ENCODE measurements around the gene C5AR1.
"Not testable (repeated sequence)": the region's sequence is repeated elsewhere in the genome, so short reads cannot be mapped to it uniquely, and the experiment has no call there.

Gene C5AR1

DNA sequence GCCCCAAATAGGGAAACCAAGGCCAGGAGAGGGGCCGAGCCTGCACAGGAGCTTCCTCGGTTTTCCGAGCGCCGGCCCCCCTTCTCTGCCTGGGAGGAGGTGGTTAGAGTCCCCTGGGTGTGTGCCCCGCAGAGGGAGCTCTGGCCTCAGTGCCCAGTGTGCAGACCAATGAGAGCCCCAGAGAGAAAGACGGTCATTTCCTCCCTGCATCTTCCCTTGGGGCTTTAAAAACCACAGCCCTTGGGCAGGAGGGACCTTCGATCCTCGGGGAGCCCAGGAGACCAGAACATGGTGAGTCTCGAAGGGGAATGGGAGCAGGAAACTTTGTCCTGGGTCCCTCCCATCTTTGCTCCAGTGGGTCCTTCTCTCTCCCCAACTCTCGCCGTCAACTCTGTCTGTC lies at the start of gene C5AR1:
Gene C5AR1, plus strand, starts transcription at position 254 of the 400 bp plus-strand sequence. Its CDS starts 35 bp downstream, at position 289.
- DNase-seq = no peak

DNA sequence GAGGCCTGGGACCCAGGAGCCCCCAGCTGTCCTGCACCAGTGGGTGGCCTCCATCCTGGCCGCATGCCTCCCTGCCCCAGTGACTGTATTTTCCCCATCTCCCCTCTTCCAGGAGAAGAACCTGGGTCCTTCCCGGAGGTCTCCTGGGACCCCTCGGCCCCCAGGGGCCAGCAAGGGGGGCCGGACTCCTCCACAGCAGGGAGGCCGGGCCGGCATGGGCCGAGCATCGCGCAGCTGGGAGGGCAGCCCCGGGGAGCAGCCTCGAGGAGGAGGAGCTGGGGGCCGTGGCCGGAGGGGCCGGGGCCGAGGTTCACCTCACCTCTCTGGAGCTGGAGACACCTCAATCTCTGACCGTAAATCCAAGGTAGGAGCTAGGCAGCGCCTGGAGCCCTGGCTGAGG lies 49.2 kb upstream of the C5AR1 start:
- DNase-seq = no peak

DNA sequence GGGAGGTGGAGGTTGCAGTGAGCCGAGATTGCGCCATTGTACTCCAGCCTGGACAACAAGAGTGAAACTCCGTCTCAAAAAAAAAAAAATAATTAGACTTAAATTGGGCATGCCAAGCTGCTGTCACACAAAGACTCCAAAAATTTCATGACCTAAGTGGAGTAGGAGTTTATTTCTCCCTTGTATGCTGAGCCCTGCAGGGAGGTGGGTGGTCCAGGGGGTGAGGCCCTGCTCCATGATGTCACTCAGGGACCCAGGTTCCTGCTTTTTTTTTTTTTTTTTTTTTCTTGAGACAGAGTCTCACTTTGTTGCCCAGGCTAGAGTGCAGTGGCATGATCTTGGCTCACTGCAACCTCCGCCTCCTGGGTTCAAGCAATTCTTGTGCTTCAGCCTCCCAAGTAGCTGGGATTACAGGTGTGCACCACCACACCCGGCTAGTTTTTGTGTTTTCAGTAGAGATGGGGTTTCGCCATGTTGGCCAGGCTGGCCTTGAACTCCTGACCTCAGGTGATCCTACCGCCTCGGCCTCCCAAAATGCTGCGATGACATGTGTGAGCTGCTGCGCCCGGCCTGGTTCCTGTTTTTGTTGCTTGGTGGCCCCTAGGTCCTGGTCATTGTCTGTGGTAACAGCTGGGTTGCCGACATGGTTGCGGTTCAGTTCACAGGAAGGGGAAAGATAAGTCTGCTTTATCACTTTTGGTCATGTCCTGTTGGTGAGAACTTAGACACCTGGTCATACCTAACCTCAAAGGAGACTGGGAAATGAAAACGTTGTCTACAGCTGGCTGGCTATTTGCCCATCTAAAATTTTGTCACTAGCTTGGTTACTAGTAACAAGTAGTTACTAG lies 47.5 kb upstream of the C5AR1 start:
- DNase-seq = not testable (repeated sequence)

DNA sequence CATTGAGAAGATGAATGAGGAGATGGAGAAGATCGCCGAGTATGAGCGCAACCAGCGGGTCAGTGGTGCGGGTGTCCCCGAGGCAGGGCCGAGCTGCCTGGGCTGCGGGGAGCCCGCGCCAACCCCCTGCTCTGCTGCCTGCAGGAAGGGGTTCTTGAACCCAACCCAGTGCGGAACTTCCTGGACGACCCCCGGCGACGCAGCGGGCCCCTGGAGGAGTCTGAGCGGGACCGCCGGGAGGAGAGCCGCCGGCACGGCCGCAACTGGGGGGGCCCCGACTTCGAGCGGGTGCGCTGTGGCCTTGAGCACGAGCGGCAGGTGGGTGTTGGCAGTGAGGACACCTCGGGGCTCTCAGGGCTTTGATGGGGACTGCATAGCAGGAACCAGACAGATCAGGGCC lies 45.0 kb upstream of the C5AR1 start:
- DNase-seq = no peak

DNA sequence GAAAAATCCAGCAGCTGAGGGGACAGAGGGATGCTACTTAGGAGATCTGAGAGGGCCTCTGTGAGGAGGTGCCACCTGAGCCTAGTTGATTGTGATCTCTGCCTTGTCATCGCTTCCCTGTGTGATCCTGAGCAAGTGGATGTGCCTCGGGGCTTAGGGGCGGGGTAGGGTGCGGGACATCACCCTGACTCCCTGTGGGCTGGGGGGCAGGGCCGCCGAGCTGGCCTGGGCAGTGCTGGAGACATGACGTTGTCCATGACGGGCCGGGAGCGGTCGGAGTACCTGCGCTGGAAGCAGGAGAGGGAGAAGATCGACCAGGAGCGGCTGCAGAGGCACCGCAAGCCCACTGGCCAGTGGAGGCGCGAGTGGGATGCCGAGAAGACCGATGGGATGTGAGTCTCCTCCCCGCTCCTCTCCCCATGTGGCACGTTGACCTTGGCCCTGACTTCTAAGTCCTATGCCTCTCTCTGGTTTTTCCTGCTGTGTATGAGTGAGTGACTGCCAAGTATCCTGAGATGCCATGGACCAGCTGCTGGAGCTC lies 43.2 kb upstream of the C5AR1 start:
- no peak for DNase-seq

DNA sequence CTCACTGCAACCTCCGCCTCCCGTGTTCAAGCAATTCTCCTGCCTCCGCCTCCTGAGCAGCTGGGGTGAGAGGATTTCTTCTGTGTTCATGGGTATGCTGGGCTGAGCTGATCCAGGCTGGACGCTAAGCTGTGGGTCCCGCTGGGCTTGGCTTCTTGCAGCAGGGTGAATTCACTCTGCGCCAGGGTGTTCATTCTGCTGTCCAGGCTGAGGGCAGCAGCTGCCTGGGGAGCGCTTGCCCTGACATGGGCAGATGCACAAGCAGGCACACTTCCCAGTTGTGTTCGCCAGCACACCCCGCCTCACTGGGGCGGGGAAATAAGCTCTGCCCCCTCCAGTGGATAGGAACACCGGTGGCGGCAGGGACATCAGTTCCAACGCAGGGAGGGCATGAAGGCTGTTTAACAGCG lies 42.3 kb upstream of the C5AR1 start:
- no peak for DNase-seq

DNA sequence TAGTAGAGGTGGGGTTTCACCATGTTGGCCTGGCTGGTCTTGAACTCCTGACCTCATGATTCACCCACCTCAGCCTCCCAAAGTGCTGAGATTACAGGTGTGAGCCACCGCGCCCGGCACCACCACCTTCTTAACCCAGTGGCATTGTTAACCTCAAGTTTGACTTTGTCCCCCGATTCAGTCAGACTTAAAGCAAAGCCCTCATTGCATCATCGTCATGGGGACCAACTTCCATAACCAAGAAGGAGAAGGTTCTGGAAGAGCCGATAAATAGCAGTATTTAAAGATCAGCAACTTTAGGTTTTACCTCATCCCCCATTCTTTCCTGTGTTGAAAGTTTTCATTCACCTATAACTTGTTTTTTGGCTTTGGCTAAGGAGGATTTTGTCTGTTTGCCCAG lies 41.6 kb upstream of the C5AR1 start:
- DNase-seq = no peak

DNA sequence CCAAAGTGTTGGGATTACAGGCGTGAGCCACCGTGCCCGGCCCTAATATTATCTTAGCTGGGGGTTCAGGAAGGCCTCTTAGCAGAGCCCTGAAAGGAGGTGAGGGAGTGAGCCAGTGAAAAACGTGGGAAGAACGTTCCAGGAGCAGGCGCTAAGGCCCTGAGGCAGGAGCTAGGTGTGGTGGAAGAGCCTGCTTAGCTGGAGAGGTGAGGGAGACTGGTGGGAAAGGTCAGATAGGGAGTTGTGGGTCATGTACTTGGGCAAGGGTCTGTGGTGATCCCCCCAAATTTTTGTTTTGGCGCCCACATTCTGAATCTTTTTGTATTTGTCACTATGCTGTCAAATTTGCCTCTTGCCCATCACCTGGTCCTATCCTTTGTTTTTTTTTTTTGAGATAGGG lies 40.1 kb upstream of the C5AR1 start:
- DNase-seq = no peak

DNA sequence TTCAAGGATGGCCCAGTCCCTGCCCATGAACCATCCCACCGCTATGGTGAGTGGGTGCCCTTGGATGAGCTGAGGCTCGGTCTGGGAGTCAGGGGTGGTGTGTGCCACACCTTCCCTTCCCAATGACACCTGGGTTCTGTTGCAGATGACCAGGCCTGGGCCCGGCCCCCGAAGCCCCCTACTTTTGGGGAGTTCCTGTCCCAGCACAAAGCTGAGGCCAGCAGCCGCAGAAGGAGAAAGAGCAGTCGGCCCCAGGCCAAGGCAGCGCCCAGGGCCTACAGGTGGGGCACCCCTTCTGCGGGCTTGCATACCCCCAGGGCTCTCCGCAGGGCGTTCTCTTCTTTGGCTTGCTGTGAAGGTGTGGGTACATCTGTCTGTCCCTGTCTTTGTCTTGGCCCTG lies 39.3 kb upstream of the C5AR1 start:
- DNase-seq = no peak

DNA sequence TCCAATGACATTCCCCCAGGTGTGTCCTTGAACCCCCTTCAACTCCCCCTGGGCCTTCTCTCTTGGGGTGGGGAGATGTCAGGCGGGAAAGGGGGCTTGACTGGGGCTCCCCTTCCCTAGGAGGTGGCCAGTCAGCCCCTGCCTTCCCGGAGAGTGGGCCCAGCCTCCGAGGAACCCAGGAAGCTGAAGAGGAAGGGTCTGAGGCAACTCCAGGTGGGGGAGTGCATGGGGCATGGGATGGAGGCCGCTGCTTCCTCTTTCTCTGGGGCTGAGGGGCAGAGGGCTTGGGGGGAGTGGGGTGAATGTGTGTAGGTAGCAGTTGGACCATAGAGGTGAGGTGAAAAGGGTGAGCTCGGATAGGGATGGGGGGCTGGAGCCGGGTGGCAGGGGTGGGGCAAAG lies 37.7 kb upstream of the C5AR1 start:
- DNase-seq = no peak

DNA sequence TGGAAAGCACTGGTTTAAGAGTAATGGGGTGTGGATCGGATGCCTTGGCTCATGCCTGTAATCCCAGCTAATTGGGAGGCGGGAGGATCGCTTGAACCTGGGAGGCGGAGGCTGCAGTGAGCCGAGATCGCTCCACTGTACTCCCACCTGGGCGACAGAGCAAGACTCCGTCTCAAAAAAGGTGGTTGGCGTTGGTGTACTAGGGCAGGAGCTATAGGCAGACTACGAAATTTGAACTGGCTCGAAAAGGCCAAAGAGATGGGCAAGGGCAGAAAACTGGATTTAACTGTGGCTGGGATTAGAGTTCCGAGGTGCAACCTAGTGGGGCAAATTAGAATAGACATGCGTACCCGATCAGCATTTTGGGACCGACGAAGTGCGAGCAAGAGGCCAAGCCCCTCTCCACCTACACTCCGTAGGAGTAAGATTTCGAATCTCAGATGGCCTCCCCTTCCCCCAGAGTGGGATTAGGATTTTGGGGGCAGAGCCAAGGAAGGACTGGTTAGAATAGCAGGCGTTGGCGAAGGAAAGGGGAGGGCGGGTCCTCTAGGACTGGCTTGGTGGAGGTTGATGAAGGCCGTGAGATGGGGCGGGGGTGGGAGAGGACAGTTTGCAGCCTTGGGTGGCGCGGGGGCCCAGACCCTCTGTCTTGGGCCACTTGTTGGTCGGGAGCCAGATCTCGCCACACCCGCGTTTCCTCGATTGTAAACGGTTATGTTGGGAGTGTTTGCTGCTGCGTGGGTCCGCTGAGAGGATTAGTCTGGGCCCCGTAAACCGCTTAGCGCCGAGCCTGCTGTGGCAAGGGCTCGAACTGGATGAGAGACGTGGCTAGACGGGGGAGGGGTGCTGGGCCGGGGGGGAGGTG lies 37.0 kb upstream of the C5AR1 start:
- no peak for DNase-seq

DNA sequence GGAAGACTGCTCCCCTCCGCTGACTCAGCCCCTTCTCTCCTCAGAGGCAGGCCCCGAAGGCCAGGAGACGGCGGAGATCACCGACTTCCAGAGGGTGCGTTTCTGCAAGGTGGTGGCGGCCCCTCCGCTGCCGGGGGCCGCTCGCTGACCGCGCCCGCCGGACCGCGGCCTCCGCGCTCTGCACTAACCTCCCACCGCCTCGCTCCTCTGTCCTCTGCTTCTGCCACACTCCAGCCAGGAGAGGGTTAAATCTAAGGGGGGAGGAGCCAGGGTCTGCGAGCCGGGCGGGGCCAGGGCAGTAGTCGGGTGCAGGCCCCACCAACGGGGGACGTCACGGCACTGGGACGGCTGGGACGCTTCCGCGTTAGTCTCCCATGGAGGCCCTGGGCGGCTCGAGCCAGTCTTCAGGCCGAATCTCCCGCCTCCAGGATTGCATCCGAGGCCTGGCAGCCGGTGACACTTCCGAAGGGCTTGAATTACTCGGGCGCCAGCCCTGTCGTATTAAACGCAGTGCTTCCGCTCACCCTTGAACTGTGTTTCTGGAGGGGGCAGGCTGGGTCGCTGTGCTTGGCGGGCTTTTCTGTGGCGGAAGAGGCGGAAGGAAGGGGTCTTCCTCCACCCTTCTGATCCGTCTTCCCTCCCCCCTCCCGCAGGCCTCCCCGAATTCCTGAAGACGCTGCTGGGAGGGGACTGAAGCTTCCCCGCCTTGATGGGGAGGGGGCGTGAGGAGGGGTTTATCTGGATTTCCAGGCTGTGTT lies 36.2 kb upstream of the C5AR1 start:
- peak; percentile 86 for DNase-seq

DNA sequence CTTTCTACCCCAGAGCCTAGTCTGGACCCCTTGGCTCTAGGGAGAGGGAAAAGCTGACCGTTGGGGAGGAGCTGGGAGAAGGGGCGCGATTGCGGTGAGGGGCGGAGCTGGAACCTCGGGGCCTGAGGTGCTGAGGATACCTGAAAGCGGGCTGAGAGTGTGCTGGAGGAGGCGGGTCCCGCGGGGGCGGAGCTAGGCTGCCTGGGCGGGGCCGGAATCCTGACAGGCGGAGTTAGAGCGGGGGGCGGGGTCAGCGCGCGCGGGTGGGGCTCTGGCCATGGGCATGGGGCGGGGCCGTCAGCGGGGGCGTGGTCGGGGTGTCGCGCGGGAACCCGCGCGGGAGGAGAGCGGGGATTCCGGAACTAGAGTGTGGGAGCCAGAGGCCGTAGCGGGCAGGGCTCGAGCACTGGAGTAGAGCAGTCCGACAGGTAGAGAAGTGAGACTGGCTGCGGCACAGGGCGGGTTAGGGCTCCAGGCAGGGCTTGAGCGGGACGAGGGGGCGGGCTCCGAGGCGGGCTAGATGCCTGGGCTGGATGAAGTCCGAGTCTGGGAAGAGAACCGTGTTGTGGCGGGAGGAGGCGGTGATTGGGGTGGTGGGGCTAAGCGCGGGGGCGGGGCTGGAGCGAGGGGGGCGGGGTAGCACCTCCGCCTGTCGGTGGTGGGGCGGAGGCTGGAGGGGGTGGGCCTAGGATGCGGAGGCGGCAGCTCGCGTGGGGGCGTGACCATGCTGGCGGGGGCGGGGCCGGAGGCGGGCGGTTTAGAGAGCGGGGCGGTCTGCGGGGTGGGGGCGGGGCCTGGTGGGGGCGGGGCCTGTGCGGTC lies 35.4 kb upstream of the C5AR1 start, which contains the start of gene INAFM1:
Gene INAFM1, plus strand, starts transcription at position 815 of the 820 bp plus-strand sequence. CDS start 35 bp downstream, outside the sequence.
- DNase-seq = peak; percentile 100

DNA sequence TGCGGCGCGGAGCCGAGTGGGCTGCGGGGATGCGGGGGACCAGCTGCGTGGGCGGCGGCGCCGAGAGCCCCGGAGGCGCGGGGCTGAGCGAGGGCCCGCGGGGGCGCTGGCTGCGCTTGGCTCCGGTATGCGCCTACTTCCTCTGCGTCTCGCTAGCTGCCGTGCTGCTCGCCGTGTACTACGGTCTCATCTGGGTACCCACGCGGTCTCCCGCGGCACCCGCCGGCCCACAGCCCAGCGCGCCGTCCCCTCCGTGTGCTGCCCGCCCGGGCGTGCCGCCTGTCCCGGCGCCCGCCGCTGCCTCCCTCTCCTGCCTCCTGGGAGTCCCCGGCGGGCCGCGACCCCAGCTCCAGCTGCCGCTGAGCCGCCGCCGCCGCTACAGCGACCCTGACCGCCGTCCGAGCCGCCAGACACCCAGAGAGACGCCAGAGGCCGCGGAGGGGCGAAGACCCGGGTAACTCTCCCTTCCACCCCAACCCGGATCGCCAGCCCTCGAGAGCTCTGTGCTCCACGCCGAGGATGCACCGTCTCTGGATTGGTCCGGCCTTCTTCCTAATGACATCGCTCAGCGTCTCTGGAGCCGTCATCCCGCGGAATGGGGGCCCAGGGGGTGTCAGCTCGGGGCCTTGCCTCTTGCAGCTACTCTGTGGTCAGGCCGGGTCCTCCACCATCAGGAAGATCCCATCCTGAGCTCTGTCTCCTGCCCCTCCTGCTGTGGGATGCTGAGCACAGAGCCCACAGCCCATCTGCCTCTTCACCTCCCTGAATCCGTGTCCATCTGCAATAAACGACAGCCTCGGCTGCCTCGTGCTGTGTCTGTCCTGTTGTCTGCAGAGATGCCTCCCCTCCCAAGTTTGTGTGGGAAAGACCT lies 34.5 kb upstream of the C5AR1 start:
- no peak for DNase-seq

DNA sequence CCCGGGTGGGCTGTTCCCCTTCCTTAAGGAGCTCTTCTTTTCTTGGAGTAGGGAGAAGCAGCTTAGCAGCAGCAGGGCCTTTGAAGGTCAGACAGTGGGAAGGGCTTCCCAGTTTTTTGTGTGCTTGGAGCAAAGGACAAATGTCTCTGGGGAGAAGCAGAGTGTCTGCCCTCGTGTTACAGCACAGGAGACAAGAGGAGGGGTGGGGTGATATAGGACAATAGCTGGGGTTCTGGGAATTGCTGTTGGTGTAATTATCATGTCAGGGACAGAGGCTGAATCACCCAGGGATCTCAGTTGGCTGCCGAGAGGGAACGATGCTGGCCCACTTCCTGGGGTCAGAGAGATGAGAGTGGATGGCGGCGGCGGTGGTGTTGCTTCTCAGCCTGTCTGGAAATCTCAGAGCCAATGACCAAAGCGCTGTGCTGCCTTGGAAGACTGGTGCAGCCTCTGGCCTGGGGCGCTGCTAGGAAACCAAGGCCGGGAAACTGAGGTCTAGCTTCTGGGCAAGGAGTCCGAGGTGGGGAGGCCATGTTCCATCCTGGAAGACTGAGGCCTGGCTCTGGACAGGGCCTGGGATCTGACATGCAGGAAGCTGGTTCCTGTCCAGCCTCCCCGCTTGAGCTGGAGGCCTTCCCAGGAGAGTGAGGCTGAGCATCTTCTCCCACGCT lies 33.7 kb upstream of the C5AR1 start:
- no peak for DNase-seq

DNA sequence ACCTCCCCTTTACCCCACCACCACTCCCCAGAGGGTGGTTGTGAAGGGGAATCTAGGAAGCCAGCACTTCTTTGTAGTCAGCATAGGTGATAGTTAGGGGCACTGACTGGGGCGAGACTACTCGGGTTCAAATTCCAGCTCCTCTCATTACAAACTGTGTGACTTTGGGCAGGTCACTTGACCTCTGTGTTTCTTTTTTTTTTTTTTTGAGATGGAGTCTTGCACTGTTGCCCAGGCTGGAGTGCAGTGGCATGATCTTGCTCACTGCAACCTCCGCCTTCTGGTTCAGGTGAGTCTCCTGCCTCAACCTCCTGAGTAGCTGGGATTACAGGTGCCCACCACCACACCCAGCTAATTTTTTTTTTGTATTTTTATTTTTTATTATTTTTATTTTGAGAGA lies 33.1 kb upstream of the C5AR1 start:
- not testable (repeated sequence) for DNase-seq

DNA sequence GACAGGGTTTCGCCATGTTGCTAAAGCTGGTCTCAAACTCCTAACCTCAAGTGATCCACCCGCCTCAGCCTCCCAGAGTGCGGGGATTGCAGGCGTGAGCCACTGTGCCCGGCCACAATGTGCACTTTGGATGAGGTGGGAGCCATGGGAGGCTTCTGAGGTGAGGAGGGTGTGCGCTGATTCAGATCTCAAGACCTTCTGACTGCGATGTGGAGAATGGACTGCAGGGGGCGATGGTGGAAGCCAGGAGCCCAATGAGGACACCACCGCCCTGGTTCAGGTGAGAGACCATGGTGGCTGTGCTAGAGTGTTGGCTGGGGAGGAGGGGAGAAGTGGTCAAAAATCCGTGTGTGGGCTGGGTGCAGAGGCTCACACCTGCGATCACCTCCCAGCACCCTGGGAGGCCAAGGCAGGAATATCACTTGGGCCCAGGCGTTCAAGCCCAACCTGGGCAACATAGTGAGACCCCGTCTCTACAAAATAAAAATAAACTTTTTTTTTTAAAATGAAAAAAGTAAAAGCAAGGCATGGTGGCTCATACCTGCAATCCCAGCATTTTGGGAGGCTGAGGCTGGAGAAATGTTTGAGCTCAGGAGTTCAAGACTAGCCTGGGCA lies 29.4 kb upstream of the C5AR1 start:
- DNase-seq = peak; percentile 30

DNA sequence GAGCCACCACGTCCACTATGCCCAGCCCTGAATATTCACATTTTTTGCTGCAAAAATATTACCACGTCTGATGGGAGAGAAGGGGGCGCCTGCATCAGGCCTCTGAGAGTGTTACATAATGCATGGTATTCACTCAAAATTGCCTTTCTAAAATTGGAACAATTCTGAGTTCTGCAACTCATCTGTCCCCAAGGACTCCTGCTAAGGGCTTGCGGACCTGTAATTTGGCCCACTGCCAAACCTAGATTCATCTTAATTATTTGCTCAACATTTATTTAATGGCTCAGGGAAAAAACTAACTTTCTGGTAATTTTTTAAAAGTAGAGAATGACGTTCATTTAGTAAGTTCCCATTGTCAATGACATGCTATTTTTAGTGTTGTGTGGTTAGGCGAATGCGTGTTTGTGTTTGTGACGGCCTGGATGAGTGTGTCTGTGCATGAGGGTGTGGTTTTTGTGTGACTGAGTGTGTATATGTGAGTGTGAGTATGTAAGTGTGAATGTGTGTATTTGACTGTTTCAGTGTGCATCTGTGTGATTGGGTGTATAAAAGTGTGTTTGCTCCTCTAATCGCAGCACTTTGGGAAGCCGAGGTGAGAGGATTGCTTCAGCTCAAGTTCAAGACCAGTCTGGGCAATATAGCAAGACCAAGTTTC lies 26.1 kb upstream of the C5AR1 start:
- no peak for DNase-seq

DNA sequence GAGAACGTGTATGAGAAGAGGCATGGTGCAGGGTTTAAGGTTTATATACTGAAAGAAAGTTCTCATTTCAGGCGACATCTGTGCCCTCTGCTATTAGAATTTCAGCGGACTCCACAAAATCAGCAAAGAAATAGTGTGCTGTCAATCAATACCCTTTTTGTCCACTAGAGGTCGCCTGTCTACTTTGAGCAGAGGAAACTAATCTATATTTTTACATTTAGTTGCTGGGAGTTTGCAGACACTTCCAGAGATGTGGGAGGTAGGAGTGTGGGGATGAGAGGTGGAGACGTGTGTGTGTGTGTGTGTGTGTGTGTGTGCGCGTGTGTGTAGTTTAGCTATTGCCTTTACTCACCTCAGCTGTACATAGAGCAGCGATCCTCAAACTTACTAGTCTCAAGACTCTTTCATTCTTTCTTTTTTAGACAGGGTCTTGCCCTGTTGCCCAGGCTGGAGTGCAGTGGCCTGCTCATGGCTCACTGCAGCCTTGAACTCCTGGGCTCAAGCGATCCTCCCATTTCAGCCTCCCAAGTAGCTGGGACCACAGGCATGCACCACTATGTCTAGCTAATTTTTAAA lies 25.2 kb upstream of the C5AR1 start:
- peak; percentile 61 for DNase-seq

Measured in activated gamma-delta T cell treated with Interleukin-2 at 50 U/mL for 16 hours (primary cell).